ENCODE measurements around the gene DPF3. TPM values are rescaled to one million over a fixed set of nuclear protein-coding genes. Genes with fewer than 3 reads are reported as not detected.

DPF3 gene
- total and polyA plus RNA-seq, 4 donors: 0.17 to 3.9 (median 0.52) TPM

DNA sequence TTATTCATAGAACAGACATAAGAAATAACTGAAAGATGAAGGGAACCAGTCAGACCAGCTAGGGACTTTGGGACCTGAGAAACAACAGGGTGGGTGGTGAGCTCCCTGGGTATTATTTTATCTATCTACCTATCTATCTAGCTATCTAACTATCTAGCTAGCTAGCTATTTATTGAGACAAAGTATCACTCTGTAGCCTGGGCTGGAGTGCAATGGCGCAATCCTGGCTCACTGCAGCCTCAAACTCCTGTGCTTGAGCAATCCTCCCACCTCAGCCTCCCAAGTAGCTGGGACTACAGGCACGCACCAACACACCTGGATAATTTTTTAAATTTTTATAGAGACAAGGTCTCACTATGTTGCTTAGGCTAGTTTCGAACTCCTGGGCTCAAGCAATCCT is 127.6 kb downstream of the DPF3 start:
- WGBS, 2 donors: 94 to 98% methylated on average over 3 of the region's 3 CpGs
- peaks cover 0 to 5% (median 0%) of the 10 kb centered on the region in 4 donors for H3K9me3 ChIP-seq (ENCODE audit: control insufficient read depth in 4 of 4, insufficient read depth in 3 of 4, low read length in 3 of 4)
- H3K9ac ChIP-seq (ENCODE audit: insufficient read depth in 1 of 2, low read length in 2 of 2): no peak overlapping the region
- no peaks in the 10 kb centered on the region for H3K27me3 ChIP-seq (ENCODE audit: control insufficient read depth in 3 of 3, insufficient read depth in 3 of 3, low read length in 2 of 3)
- no peak overlapping the region for H3K27ac ChIP-seq (ENCODE audit: low read depth in 1 of 2, low read length in 1 of 2)
- H3K36me3 ChIP-seq (ENCODE audit: control insufficient read depth in 4 of 4, insufficient read depth in 4 of 4, low read length in 4 of 4): no peaks in the 10 kb centered on the region
- ATAC-seq (ENCODE audit: insufficient read depth, low FRiP score) (no peak), DNase-seq (no peak)
- TF ChIP-seq, protein P1, sequence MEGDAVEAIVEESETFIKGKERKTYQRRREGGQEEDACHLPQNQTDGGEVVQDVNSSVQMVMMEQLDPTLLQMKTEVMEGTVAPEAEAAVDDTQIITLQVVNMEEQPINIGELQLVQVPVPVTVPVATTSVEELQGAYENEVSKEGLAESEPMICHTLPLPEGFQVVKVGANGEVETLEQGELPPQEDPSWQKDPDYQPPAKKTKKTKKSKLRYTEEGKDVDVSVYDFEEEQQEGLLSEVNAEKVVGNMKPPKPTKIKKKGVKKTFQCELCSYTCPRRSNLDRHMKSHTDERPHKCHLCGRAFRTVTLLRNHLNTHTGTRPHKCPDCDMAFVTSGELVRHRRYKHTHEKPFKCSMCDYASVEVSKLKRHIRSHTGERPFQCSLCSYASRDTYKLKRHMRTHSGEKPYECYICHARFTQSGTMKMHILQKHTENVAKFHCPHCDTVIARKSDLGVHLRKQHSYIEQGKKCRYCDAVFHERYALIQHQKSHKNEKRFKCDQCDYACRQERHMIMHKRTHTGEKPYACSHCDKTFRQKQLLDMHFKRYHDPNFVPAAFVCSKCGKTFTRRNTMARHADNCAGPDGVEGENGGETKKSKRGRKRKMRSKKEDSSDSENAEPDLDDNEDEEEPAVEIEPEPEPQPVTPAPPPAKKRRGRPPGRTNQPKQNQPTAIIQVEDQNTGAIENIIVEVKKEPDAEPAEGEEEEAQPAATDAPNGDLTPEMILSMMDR (IDR thresholded peaks at IDR 0.05; ENCODE audit: control extremely low read depth, extremely low read depth): no peak
- no peaks in the 10 kb centered on the region for H3K4me1 ChIP-seq (ENCODE audit: control insufficient read depth in 5 of 5, insufficient read depth in 5 of 5, low read length in 5 of 5)
- H3K4me3 ChIP-seq: no peak overlapping the region

GRCh38 chr14:72763892-72764291 is 130.0 kb downstream of the DPF3 start:
- no peak overlapping the region for H3K4me3 ChIP-seq
- no peaks in the 10 kb centered on the region for H3K4me1 ChIP-seq (ENCODE audit: control insufficient read depth in 5 of 5, insufficient read depth in 5 of 5, low read length in 5 of 5)
- no peak overlapping the region for H3K9ac ChIP-seq (ENCODE audit: insufficient read depth in 1 of 2, low read length in 2 of 2)
- ATAC-seq (ENCODE audit: insufficient read depth, low FRiP score): no peak
- TF ChIP-seq, protein P1 (IDR thresholded peaks at IDR 0.05; ENCODE audit: control extremely low read depth, extremely low read depth): no peak
- H3K27me3 ChIP-seq (ENCODE audit: control insufficient read depth in 3 of 3, insufficient read depth in 3 of 3, low read length in 2 of 3): no peaks in the 10 kb centered on the region
- 85 to 86% methylated on average over 1 of the region's 1 CpG for WGBS, 2 donors
- no peak for DNase-seq
- H3K27ac ChIP-seq (ENCODE audit: low read depth in 1 of 2, low read length in 1 of 2): no peak overlapping the region
- H3K36me3 ChIP-seq (ENCODE audit: control insufficient read depth in 4 of 4, insufficient read depth in 4 of 4, low read length in 4 of 4): no peaks in the 10 kb centered on the region
- H3K9me3 ChIP-seq (ENCODE audit: control insufficient read depth in 4 of 4, insufficient read depth in 3 of 4, low read length in 3 of 4): peaks cover 2 to 11% (median 5%) of the 10 kb centered on the region in 4 donors

- TF ChIP-seq, protein P1 (IDR thresholded peaks at IDR 0.05; ENCODE audit: control extremely low read depth, extremely low read depth): no peak
- H3K9ac ChIP-seq (ENCODE audit: insufficient read depth in 1 of 2, low read length in 2 of 2): no peak overlapping the region
- no peaks in the 10 kb centered on the region for H3K36me3 ChIP-seq (ENCODE audit: control insufficient read depth in 4 of 4, insufficient read depth in 4 of 4, low read length in 4 of 4)
- H3K4me1 ChIP-seq (ENCODE audit: control insufficient read depth in 5 of 5, insufficient read depth in 5 of 5, low read length in 5 of 5): no peaks in the 10 kb centered on the region
- H3K27me3 ChIP-seq (ENCODE audit: control insufficient read depth in 3 of 3, insufficient read depth in 3 of 3, low read length in 2 of 3): no peaks in the 10 kb centered on the region
- H3K4me3 ChIP-seq: no peak overlapping the region
- ATAC-seq (ENCODE audit: insufficient read depth, low FRiP score) (no peak), DNase-seq (no peak)
- no peak overlapping the region for H3K27ac ChIP-seq (ENCODE audit: low read depth in 1 of 2, low read length in 1 of 2)
- H3K9me3 ChIP-seq (ENCODE audit: control insufficient read depth in 4 of 4, insufficient read depth in 3 of 4, low read length in 3 of 4): peaks cover 2 to 22% (median 5%) of the 10 kb centered on the region in 4 donors
Observed at GRCh38 chr14:72759670-72760069, 134.2 kb downstream of the DPF3 start.

GRCh38 chr14:72758993-72759392 is 134.9 kb downstream of the DPF3 start:
- H3K27me3 ChIP-seq (ENCODE audit: control insufficient read depth in 3 of 3, insufficient read depth in 3 of 3, low read length in 2 of 3): no peaks in the 10 kb centered on the region
- H3K4me3 ChIP-seq: no peak overlapping the region
- ATAC-seq (ENCODE audit: insufficient read depth, low FRiP score) (no peak), DNase-seq (no peak)
- no peak overlapping the region for H3K27ac ChIP-seq (ENCODE audit: low read depth in 1 of 2, low read length in 1 of 2)
- no peaks in the 10 kb centered on the region for H3K36me3 ChIP-seq (ENCODE audit: control insufficient read depth in 4 of 4, insufficient read depth in 4 of 4, low read length in 4 of 4)
- TF ChIP-seq, protein P1 (IDR thresholded peaks at IDR 0.05; ENCODE audit: control extremely low read depth, extremely low read depth): no peak
- H3K9ac ChIP-seq (ENCODE audit: insufficient read depth in 1 of 2, low read length in 2 of 2): no peak overlapping the region
- peaks cover 2 to 22% (median 4%) of the 10 kb centered on the region in 4 donors for H3K9me3 ChIP-seq (ENCODE audit: control insufficient read depth in 4 of 4, insufficient read depth in 3 of 4, low read length in 3 of 4)
- no peaks in the 10 kb centered on the region for H3K4me1 ChIP-seq (ENCODE audit: control insufficient read depth in 5 of 5, insufficient read depth in 5 of 5, low read length in 5 of 5)

All from lung (tissue), 12 donors.